HG02610 (cell line): ENCODE measurements around the gene GPBAR1.

Experiments
- ATAC-seq: cut with Tn5 transposase; IDR thresholded peaks from one replicate; pipeline ENCODE4 v1.9.1; 2021; ENCODE audit warnings: mild to moderate bottlenecking, moderate library complexity; ENCODE audit not compliant: unreplicated experiment

GPBAR1 gene, protein sequence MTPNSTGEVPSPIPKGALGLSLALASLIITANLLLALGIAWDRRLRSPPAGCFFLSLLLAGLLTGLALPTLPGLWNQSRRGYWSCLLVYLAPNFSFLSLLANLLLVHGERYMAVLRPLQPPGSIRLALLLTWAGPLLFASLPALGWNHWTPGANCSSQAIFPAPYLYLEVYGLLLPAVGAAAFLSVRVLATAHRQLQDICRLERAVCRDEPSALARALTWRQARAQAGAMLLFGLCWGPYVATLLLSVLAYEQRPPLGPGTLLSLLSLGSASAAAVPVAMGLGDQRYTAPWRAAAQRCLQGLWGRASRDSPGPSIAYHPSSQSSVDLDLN

DNA sequence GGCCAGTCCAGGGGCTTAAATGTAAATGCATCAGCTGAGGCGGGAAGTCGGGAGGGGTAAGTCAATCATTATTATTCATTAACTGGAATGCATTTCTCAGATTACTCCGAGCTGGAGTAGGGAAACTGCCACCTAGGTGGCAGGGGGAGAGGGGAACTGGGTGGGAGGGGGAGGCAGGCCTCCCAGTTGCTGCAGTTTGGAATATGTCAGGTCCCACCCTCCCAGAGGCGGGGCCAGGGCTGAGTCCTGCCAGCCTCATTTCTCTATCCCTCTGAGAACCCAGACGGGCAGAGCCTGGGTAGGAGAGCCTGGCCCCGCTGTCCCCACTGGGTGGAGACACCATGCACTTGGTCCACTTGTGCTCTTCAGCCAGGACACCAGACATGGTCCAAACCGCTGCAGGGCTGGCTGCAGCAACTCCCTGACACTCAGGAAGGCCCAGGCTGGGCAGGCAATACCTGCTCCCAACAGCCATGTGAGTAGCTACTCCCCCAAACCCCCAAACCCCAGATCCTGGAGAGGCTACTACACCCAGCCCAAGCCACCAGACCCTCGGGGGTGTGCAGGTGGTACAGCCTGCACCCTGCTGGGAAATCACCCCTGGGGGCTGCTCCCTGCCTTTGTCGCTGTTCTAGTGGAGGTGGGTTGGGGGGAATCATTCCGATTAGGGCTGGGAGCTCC, at the start of gene GPBAR1:
TSS of gene GPBAR1 (plus strand) at position 274 of the 681 bp plus-strand sequence. CDS start 1,710 bp downstream, outside the sequence.
- no peak for ATAC-seq

DNA sequence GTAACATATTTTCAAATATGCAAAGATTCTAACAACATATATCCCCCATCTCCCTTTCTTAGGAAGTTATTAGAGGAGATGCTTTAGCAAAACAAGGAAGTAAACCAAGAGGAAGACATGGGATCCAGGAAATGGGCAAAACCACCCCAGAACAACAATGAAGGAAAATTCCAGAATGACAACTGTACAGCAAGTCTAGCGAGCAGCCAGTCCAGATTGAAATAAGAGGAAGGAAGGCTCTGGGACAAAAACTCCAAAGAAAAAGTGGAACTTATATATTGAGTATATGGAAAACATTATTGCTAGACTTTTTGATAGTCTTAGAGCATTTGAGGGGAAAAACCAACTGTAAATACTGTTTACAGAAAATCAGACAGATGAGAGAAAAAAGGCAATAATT, 46.7 kb upstream of the GPBAR1 start:
- ATAC-seq: no peak

DNA sequence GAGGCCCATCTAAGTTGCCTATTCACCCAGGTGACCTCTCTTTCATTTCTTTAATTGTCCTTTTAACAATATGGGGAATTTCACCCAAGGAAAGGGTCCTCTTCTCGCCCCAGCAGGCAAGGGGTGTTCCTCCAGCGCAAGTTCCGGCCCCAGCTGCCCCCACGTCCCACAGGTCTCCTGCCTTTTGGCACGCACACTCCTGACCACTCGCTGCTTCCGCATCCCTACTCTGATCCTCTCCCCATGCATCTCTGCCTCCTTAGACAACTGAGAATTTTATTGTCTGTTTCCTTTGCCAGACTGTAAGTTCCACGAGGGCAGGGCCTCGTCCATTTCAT, 44.5 kb upstream of the GPBAR1 start:
- no peak for ATAC-seq

DNA sequence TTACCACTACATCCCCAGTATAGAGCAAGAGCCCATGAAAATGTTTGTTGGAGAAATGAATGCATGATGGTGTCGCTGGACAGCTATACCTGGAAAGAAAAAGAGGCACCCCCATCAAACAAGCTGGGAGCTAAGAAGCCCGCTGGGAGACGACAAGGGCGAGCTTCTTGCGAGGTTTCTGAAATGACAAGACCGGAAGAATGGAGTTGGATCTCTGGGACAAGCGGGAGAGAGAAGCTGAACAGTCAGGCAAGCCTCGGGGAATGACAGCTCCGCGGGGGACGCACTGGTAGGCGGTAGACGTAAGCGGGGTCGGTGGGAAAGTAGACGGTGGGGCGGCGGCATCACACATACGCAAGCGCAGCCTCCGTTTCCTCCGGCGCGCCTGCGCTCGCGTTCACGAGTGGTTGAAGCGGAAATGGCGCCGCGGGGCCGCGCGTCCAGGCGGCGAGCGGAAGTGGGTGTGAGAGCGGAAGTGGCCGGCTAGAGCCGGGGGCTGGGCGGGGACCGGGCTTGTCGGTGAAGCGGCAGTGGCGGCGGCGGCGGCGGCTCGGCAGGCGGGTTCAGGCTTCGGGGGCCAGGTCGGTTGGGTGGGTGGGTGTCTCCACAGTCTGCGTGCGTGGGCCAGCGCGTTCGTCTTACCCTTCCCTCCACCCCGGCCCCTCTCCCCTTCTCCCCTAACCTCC, 44.0 kb upstream of the GPBAR1 start, which contains the start of gene ARPC2:
TSS of gene ARPC2 (plus strand) at position 516 of the 686 bp plus-strand sequence. CDS start 282 bp downstream, outside the sequence.
- peak; percentile 58 for ATAC-seq

DNA sequence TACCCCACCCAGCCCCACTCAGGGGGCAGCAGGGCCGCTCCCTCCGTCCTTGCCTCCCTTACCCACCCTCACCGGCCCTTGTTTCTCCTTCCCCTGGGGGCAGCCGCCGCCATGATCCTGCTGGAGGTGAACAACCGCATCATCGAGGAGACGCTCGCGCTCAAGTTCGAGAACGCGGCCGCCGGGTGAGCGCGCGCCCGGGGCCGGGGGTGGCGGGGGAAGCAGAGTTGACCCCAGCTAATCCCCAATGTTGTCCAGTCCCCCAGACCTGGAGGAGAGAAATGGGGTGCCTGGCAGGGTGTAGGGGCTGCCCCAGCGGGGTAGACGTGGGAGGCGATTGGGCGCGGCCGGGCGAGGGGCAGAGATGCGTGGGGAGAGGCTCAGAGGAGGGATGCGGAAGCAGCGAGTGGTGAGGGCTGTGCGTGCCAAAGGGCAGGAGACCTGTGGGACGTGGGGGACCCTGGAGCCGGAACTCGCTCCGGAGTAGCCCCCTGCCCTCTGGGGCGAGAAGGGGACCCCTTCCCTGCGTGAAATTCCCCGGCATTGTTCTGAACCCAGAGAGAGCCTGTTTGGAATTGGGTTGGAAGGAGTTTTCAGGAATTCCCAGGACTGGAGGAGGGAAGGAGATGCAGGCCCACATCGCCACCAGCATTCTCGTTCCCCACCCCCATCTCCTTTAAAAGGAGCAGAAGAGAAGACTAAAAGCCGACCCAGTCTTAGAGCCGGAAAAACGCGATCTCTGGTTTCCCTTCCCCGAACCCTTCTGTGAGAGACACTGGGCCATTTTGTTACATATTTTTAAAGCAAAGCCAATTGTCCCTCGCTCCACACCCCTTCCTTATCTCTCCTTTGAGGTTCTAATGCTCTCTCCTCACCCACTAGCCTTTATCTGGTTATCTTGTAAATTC, 43.2 kb upstream of the GPBAR1 start:
- ATAC-seq: peak; percentile 34

DNA sequence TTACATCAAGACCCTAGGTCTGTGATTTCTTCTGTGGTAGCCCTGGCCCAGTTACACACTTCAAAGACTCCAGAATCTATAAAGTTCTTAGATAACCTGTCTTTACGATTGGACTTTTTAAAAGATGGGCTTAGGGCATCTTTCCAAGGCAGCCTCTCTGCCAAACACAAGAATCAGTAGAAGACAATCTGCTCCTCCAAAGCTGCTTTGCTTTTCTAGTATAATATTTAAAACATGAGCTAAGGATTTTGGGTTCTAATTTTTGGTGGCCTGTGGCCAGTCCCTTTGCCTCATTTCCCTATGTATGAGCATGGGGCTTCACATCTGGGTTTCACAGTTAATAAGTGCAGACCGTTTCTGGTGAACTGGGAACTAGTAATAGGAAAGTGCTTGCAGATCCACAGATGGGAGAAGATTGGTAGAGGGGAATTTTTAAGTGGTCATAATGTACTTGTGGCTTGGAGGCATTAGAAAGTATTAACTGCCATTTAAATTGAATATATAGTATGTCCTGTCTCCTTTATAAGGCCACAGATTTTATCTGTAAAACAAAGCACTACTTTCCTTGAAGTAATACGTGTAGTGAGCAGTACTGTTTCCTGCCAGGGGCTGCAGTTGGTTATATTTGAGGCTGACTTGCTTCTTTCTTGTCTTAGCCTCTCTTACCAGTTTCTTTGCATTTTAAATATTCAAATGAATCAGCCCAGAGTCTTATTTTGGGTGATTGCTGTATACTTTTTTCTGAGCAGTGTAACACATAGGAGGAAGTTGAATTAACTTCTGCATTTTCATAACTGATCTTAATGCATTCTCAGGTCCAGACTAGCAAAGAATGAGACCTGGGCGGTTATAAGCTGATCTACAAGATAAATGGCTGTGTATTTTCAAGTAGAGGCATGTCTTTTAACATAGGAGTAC, 42.3 kb upstream of the GPBAR1 start:
- ATAC-seq: peak; percentile 55

DNA sequence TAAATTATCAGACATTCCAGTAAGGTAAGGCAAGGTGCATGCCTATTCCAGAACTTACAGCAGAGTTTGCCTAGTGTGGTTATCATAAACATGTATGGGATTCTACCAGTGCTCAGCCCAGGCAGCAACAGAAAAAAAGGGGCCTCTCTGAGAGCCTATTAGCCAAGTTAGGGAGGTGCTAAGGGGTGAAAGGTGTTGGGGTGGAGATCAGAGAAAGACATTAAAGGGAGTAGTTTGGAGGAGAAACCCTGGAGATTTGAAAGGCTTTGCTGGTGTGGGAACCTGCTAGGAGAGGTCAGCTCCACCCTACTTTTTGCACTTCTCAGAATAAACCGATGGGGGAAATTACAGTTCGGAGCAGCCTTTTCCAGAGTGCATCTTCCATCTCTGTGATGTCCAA, 40.9 kb upstream of the GPBAR1 start:
- no peak for ATAC-seq

DNA sequence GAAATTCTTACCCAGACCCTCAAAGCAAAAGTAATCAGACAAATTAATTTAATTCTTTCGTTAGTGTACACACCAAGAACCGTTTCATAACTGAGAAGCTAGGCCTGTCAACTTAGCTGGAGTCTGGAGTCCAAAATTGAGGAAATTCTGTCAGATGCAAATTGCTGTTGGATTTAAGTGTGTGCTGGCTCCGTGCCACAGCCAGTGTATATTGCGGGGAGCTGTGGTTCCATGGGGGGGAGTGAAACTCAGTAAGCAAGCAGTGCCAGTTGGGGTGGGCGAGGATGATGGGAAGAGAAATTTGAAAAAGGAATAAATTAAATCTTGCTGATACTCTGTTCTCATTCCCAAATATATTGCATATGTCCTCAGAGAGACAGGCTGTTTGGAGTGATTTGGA, 39.8 kb upstream of the GPBAR1 start:
- no peak for ATAC-seq

DNA sequence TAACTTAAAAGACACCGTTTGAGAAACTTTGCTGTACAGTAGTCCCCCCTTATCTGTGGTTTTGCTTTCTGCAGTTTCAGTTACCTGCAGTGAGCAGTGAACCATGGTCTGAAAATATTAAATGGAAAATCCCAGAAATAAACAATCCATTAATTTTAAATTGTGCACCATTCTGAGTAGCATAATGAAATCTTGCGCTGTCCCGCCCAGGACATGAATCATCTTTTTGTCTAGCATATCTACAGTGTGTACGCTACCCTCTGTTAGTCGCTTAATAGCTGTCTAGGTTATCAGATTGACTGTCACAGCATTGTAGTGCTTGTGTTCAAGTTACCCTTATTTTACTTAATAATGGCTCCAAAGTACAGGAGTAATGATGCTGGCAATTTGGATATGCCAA, 37.8 kb upstream of the GPBAR1 start:
- no peak for ATAC-seq

DNA sequence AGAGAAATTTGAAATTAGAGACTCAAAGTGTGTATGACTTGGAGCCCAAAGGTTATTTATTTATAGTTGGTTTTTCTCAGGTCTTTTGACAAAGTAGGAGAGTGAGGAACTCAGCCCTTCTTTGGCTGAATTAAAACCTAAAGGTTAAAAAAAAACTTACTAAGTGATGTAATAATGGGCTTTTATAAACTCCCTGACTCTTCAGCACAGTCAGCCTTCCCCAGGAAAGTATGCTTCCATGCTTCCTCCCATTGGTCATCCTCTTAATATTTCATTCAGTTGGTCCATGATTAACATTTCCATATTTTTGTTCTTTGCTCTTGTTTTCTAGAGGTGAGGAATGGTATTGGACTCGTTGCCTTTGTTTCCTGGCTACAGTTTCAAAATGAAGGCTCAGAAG, 36.6 kb upstream of the GPBAR1 start:
- no peak for ATAC-seq

DNA sequence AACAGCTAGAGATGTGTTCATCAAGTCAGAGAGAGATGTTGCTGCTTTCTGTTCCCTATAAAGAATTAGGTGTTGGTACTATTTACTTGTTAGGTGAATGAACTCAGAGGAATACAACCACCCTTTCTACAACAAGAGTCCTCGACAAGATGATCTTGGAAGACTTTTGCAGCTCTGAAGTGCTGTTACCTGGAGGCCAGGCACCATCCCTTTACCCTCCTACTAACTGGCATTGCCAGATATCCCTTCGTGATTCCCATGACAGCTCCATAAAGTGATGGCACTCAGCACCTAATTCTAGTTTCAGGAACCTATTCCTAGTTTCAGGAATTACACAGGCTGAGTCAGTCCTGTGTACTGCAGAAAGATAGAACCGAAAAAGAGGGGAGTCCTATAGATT, 33.9 kb upstream of the GPBAR1 start:
- ATAC-seq: no peak

DNA sequence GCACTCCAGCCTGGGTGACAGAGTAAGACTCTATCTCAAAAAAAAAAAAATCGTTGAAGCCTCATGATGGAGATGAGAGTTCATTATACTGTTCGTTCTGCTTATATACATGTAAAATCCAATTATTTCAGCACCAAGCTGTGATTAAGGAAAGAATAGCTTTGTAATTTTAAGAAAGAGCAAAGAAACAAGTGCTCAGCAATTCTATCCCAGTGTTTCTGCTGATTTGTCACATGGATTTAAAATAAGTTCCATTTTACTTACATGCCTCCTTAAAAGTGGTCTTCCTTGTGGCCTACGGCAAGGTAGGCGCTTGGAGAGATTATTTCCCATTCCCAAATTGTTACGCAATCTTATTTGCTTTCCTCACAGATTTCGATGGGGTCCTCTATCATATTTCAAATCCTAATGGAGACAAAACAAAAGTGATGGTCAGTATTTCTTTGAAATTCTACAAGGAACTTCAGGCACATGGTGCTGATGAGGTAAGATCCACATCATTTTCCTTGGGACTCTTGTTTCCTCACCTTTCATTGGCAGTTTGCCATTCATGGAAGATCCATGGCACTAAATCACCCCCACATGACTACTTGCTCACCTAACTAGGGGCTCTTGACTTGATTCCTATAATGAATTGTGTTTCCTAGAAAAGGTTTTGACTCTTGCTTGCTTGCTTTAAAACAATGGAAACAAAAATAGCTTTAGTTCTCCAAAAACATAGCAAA, 32.3 kb upstream of the GPBAR1 start:
- ATAC-seq: no peak

DNA sequence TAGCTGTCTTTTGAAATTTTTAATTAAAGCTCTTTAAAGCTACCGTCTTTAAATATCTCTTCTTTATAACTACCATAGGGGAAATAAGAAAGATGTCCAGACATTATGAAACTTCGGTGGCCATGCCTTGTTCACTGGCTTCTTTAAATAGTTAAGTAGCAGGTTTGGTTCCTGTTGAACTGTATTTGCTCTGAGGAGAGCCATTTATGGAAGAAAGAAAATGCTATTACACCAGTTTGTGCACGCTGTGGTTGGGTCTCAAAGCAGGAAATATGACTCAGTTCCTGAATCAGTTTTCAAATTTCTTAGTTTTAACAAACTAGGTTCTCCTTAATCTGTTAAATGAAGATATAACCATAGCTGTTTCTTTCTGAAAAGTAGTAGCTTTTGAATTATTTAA, 31.6 kb upstream of the GPBAR1 start:
- ATAC-seq: peak; percentile 92

DNA sequence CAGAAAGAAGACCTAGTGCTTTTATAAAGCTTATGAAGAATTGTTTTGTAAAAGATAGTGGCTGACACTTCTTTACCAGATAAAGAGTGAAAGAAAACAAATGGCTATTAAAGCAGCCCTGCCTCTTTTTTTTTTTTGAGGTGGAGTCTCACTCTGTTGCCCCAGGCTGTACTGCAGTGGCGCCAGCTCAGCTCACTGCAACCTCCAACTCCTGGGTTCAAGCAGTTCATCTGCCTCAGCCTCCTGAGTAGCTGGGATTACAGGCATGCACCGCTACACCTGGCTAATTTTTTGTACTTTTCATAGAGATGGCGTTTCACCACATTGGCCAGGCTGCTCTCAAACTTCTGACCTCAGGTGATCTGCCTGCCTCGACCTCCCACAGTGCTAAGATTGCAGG, 31.0 kb upstream of the GPBAR1 start:
- no peak for ATAC-seq

DNA sequence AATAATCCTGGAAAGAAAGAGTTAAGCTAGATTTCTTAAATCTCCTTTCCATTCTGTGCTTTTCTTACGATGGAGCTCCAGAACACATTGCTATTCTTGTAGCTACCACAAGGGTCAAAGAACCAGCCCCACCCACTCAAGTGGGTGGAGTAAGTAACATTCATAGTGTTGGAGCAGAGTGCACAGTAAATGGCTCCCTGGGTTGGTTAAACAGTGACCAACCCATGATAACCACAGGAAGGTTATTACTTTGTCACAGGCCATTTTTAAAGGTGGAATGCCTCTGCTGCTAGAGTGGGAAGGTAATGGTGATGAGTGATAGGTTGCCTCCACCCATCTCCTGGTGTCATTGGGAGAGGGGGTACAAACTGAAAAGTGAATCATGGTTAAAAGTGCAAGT, 29.9 kb upstream of the GPBAR1 start:
- peak; percentile 45 for ATAC-seq

DNA sequence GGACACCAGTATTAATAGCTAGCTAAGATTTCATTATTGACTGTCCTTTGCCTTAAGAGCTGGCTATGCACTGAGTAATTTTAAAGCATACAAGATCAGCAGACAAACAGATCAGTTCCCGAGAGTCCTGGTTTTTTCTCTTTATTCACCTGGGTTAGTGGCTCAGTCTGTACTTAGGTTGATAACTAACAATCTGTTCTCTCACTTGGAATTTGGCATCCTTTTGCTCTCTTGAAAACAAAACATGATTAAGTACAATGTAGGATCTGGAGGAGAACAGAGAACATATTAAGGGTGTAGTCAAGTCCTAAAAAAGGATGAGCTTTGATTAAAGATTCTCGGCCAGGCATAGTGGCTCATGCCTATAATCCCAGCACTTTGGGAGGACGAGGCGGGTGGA, 27.3 kb upstream of the GPBAR1 start:
- ATAC-seq: no peak

DNA sequence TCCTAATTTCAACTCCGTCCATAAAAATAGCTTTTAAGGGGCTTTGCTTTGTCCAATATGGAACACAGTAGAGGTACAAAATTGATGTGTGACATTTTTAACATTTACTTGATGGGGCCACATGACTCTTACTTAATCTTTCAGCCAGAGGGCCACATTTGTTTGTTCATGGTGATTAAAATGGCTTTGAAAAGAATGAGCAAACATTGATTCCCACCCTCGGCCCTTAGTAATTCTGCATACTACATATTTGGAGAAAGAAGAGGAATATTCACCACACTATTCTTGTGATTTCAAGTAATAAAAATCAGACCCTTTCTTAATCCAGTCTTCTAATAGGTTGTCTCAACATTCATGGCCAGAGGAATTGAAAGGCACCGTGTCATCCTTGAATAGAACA, 26.3 kb upstream of the GPBAR1 start:
- ATAC-seq: no peak

DNA sequence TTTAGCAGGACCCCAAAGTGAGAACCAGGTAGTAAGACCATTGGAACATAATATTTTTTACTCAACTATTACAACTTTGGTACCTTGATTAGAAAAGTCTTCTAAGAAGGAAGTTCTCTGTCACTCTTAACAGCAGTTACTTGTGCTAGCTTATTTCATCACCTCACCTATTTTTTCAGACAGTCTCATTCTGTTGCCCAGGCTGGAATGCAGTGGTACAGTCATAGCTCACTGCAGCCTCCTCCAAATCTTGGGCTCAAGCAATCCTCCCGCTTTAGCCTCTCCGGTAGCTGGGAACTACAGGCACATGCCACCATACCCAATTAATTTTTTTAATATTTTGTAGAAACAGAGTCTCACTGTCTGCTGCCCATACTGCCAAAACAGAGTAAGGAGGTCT, 25.8 kb upstream of the GPBAR1 start:
- ATAC-seq: no peak

DNA sequence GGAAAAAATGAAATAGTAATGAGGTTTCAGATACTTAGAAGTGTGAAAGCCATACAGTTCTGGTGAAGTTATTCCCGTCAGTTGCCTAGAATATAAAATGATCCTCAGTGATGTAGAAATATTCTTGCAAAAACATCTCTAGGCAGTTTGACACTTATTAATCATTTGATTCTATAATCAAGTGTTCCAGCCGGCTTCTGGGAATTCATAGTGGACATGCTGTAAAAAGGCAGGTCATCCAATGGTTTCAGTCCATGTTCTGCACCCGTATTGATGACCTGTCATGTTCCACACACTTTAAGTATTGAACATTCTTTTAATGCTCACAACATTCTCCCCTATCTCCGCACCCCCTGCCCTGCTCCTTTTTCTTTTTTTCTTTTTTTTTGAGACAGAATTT, 24.0 kb upstream of the GPBAR1 start:
- ATAC-seq: no peak
